GM18505 (cell line): ENCODE results near the gene ATXN1.
"Not testable (repeated sequence)": the region's sequence is repeated elsewhere in the genome, so short reads cannot be mapped to it uniquely, and the experiment has no call there.

Source experiments
- ATAC-seq: cut with Tn5 transposase; IDR thresholded peaks from one replicate; pipeline ENCODE4 v1.9.1; 2021; ENCODE audit not compliant: unreplicated experiment
- POLR2A ChIP-seq: IDR thresholded peaks from 4 replicates; pipeline ENCODE4 v1.6.1; 2011; ENCODE audit warnings: borderline replicate concordance; ENCODE audit not compliant: insufficient read depth, insufficient read length; ENCODE audit errors: extremely low read depth

Gene ATXN1

GRCh38 chr6:16420337-16420714 lies 340.9 kb downstream of the ATXN1 start:
- peak; percentile 13 for ATAC-seq
- peak; percentile 7 for TF ChIP-seq POLR2A

- peak; percentile 42 for ATAC-seq
- peak; percentile 73 for TF ChIP-seq POLR2A
Measured at GRCh38 chr6:16419636-16420336, 341.5 kb downstream of the ATXN1 start.

- no peak for ATAC-seq
- no peak for TF ChIP-seq POLR2A
Measured at GRCh38 chr6:16418151-16418550, 343.1 kb downstream of the ATXN1 start.

GRCh38 chr6:16415677-16416076 lies 345.6 kb downstream of the ATXN1 start:
- TF ChIP-seq POLR2A: no peak

GRCh38 chr6:16414205-16414604 lies 347.1 kb downstream of the ATXN1 start:
- ATAC-seq: peak; percentile 43
- no peak for TF ChIP-seq POLR2A

More at GRCh38 chr6:16415677-16416076, 345.6 kb downstream of the ATXN1 start:
- no peak for ATAC-seq

GRCh38 chr6:16413399-16413798 lies 347.9 kb downstream of the ATXN1 start:
- TF ChIP-seq POLR2A: no peak
- no peak for ATAC-seq

- ATAC-seq: no peak
- no peak for TF ChIP-seq POLR2A
Measured at GRCh38 chr6:16412982-16413381, 348.3 kb downstream of the ATXN1 start.

GRCh38 chr6:16412171-16412570 lies 349.1 kb downstream of the ATXN1 start:
- ATAC-seq: no peak
- no peak for TF ChIP-seq POLR2A

- no peak for TF ChIP-seq POLR2A
- ATAC-seq: no peak
Measured at GRCh38 chr6:16409531-16410441, 351.5 kb downstream of the ATXN1 start.

GRCh38 chr6:16408766-16409165 lies 352.5 kb downstream of the ATXN1 start:
- no peak for TF ChIP-seq POLR2A
- no peak for ATAC-seq

- ATAC-seq: no peak
- TF ChIP-seq POLR2A: no peak
Measured at GRCh38 chr6:16406966-16407365, 354.3 kb downstream of the ATXN1 start.

- ATAC-seq: not testable (repeated sequence)
Measured at GRCh38 chr6:16406538-16406937, 354.7 kb downstream of the ATXN1 start.

GRCh38 chr6:16405375-16405774 lies 355.9 kb downstream of the ATXN1 start:
- ATAC-seq: no peak

GRCh38 chr6:16404456-16404855 lies 356.8 kb downstream of the ATXN1 start:
- TF ChIP-seq POLR2A: no peak

More at GRCh38 chr6:16405375-16405774, 355.9 kb downstream of the ATXN1 start:
- TF ChIP-seq POLR2A: no peak

More at GRCh38 chr6:16404456-16404855, 356.8 kb downstream of the ATXN1 start:
- ATAC-seq: no peak
